ENCODE measurements around the gene SNPH.
"Not testable (repeated sequence)": the region's sequence is repeated elsewhere in the genome, so short reads cannot be mapped to it uniquely, and the experiment has no call there.

Gene SNPH

DNA sequence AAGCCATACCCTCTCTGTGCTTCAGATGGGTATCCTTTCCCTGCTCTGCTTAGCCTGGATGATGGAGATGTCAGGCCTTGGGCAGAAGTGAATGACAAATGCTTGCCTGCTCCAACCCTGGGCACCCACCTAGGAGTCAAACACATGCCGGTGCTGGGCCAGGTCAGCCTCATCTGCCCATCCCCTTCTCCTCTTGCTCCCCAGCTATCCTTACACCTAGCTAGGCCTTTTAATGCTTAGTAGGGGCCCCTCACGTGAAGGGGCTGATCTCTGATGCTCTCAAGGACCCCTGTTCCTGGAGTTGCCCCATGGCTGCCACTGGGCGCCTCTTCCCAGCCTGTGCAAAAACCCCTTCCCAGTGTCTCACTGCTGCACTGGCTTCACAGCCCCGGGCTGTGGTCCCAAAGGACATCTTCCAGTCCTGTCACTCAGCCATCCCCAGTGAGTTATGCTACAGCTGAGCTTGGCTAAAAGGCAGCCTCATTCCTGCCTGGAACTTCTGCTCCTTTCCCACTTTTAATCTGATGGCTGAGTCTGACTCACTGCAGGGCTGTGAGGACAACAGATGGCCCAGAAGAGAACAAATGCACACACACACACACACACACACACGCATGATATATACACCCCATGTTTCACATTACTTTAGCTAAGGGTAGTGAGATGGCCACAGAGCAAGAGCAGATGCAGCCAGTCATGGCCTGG is 75.6 kb downstream of the SNPH start:
- TF ChIP-seq, protein P1, sequence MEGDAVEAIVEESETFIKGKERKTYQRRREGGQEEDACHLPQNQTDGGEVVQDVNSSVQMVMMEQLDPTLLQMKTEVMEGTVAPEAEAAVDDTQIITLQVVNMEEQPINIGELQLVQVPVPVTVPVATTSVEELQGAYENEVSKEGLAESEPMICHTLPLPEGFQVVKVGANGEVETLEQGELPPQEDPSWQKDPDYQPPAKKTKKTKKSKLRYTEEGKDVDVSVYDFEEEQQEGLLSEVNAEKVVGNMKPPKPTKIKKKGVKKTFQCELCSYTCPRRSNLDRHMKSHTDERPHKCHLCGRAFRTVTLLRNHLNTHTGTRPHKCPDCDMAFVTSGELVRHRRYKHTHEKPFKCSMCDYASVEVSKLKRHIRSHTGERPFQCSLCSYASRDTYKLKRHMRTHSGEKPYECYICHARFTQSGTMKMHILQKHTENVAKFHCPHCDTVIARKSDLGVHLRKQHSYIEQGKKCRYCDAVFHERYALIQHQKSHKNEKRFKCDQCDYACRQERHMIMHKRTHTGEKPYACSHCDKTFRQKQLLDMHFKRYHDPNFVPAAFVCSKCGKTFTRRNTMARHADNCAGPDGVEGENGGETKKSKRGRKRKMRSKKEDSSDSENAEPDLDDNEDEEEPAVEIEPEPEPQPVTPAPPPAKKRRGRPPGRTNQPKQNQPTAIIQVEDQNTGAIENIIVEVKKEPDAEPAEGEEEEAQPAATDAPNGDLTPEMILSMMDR (conservative IDR thresholded peaks at IDR 0.05; ENCODE audit: low read depth, low read length): no peak
- H3K4me3 ChIP-seq (ENCODE audit: low read depth, low read length): no peak overlapping the region
- DNase-seq (ENCODE audit: low read depth): peak; percentile 48

DNA sequence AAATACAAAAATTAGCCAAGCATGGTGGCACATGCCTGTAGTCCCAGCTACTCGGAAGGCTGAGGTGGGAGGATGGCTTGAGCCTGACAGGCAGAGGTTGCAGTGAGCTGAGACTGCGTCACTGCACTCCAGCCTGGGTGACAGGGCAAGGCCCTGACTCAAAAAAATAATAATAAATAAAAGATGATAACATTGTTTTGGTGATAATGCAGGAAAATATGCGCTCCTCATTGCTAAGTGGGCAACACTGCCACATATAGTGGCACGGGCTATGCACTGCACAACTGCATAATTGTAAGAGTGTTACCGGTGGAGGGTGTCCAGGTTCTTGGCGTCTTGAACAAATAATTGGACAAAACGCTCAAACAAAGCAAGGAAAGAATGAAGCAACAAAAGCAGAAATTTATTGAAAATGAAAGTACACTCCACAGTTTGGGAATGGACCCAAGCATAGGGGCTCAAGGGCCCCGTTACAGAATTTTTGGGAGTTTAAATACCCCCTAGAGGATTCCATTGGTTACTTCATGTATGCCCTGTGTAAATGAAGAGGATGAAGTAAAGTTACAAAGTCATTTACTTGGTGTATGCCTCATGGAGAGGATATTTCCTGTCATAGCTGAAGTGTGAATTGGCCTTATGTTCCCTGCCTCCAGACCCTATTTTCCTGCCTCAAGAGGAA is 77.5 kb downstream of the SNPH start:
- H3K4me3 ChIP-seq (ENCODE audit: low read depth, low read length); DNase-seq (ENCODE audit: low read depth): not testable (repeated sequence)

DNA sequence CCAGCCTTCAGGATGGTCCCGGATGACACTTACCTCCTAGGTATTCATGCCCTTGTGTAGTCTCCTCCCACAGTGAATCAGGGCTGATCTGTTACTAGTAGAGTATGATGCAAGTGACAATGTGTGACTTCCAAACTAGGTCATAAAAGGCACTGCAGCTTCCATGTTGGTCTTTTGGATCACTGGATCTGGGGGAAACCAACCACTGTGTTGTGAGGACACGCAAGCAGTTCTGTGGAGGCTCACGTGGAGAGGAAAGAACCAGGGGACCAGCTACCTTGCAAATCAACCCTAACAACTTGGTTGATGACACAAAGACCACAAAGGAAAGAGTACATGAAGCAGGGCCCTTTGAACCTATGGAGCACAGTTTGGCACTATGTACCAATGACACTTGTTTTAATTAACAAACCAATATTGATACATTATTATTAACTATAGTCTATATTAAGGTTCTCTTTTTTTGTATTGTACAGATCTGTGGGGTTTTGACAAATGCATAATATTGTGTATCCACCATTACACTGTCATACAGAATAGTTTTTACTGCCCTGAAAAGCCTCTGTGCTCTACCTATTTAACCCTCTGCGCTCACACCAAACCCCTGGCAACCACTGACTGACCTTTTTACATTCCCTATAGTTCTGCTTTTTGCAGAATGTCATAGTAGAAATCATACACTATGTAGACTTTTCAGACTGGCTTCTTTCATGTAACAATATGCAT is 79.1 kb downstream of the SNPH start:
- TF ChIP-seq, protein P1 (conservative IDR thresholded peaks at IDR 0.05; ENCODE audit: low read depth, low read length): no peak
- DNase-seq (ENCODE audit: low read depth): no peak
- H3K4me3 ChIP-seq (ENCODE audit: low read depth, low read length): no peak overlapping the region

DNA sequence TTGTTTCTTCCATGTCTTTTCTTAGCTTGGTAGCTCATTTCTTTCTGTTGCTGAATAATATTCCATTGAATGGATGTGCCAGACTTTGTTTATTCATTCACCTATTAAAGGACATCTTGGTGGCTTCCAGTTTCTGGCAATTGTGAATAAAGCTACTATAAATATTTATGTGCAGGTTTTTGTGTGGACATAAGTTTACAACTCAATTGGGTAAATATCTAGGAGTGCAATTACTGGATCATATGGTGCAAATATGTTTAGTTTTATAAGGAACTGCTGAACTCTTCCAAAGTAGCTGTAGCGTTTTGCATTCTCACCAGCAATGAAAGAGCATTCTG is 79.6 kb downstream of the SNPH start:
- TF ChIP-seq, protein P1 (conservative IDR thresholded peaks at IDR 0.05; ENCODE audit: low read depth, low read length): no peak
- H3K4me3 ChIP-seq (ENCODE audit: low read depth, low read length): no peak overlapping the region
- DNase-seq (ENCODE audit: low read depth): no peak

DNA sequence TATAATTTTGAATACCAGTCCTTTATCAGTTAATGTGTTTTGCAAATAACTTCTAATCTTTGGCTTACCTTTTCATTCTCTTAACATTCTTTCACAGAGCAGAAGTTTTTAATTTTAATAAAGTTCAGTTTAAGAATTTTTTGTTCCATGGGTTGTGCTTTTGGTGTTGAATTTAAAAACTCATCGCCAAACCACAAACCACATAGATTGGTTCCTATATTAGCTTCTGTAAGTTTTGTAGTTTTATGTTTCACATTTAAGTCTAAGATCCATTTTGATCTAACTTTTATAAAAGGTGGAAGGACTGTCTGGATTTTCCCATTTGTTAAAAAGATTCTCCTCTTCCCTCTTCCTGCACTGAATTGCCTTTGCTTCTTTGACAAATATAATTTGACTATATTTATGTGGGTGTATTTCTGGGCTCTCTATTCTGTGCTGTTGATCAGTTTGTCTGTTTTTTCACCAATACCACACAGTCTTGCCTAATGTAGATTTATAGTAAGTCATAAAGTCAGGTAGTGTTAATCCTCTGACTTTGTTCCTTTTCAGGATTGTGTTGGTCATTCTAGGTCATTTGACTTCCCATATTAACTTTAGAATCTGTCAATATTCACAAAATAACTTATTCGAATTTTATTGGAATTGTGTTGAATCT is 80.3 kb downstream of the SNPH start:
- TF ChIP-seq, protein P1 (conservative IDR thresholded peaks at IDR 0.05; ENCODE audit: low read depth, low read length): no peak
- H3K4me3 ChIP-seq (ENCODE audit: low read depth, low read length): no peak overlapping the region
- no peak for DNase-seq (ENCODE audit: low read depth)

DNA sequence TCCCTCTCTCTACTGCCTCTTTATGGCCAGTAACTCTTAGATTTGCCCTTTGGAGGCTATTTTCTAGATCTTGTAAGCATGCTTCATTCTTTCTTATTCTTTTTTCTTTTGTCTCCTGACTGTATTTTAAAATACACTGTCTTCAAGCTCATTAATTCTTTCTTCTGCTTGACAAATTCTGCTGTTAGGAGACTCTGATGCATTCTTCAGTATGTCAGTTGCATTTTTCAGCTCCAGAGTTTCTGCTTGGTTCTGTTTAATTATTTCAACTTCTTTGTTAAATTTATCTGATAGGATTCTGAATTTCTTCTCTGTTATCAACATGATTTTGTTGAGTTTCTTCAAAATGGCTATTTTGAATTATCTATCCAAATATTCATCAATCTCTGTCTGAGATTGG is 87.9 kb downstream of the SNPH start:
- DNase-seq (ENCODE audit: low read depth): no peak
- no peak overlapping the region for H3K4me3 ChIP-seq (ENCODE audit: low read depth, low read length)
- TF ChIP-seq, protein P1 (conservative IDR thresholded peaks at IDR 0.05; ENCODE audit: low read depth, low read length): no peak

Measured in choroid plexus epithelial cell (primary cell).